HG02981 (cell line): ENCODE results near the gene CCDC78.

Experiments
- ATAC-seq: cut with Tn5 transposase; IDR thresholded peaks from one replicate; pipeline ENCODE4 v1.9.1; 2021; ENCODE audit warnings: mild to moderate bottlenecking, moderate library complexity; ENCODE audit not compliant: unreplicated experiment

CCDC78 gene

DNA sequence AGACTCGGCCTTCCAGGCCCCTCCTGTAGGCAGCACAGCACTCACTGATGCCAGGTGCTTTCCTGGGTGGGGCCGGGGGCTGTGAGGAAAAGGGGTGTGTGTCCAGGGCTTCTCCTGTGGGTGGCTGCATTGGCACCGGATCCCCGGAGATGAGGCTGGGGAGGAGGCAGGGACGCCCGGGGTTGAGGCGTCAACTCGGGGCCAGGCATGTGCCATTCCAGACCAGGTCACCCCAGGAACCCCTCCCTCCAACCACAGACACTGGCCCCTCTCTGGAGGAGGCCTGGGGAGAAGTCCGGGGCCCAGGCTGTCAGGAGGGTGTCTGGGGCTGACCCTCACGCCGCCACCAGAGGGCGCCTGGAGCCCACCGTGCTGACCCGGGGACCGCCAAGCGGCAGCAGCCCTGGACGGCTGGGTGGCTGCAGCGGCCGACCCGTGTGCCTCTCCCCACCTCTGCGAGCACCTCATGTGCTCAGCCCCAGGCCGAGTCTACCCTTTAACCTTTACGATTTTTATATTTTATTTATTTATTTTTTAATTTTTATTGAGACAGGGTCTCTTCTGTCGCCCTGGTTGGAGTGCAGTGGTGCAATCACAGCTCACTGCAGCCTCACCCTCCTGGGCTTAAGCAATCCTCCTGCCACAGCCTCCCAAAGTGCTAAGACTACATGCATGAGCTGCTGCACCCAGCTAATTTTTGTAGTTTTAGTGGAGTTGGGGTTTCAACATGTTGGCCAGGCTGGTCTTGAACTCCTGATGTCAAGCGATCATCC is 14.5 kb downstream of the CCDC78 start:
- ATAC-seq, result no peak

DNA sequence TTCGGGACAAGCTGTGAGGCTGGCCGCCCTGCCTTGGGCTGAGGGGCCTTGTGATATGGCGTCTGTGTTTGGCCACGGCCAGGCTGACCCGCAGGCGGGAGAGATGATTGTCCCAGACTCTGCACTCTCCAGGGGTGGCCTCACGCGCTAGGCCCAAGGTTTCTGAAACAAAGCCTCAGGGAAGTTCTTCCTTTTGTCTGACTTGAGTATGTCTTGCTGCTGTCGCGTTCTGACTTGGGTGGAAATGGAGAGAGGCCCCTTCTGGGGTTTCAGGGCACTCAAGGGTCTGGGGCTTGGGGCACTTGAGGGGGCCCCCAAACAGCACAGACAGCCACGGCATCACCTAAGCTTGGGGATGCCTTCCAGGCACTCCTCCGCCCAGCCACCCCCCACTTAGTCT is 15.2 kb downstream of the CCDC78 start:
- no peak for ATAC-seq

DNA sequence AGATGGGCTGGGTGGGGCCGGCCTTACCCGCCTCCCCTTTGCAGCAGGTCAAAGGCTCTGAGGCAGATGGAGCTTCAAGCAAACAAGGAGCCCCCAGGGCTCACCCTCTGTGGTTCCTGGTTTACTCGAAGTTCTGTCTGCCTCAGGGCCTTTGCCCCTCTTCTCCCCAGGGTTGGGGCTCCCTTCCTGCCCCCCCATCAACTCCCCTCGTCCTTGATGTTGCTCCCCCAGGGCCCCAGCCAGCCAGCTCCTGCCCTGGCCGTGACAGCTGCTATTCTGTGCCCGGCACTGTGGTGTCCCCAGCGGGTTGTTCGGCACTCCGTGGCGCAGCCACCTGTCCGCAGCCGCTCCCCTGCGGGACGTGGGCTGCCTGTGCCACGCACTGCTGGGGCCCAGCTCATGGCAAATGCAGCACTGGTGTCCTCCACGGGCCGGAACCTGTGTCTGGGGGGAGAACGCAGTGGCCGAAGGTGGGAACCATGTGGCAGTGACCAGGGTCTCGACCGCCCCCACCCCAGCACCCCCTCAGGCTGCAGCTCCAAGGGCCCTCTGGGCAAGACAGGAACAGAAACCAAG is 15.7 kb downstream of the CCDC78 start:
- no peak for ATAC-seq

DNA sequence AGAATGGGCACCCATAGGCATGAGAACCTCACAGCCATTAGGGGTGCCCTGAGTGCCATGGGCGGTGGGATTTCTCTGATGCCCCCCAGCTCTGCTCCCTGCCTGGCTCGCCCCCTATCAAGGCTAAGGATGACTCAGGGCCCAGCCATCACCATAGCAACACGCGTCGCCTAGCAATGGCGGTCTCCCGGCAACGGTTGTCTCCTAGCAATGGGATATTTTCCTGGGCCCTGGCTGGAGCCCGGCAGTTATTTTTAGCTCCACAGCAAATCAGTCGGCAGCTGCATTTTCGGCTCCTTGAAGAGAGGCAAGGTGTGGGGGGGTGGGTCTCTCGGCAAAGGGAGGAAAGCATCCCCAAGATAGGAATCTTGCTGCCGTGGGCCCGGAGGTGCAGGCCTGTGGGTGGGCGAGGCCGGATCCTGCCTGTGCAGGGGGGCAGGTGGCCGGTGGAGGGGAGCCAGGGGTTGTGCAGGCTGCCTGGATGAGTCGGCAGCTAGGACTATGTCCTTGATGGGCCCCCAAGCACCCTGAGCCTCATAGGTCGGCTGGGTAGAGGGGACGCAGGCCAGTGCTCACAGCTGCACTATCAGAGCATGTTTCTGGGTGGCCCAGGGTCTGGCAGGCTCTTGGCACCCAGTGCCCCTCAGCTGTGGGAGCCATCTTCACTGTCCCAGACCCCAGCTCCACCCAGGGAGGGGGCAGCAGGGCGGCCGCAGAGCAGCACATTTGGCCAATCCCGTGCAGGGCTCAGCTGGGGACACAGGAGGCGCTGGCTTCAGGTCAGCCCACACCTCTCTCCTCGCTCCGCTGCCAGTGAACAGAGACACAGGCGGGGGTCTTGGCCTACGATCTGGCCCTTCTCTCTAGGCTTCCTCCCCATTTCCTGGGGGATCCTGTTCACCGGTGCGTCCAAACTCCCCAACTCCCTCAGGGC is 16.4 kb downstream of the CCDC78 start:
- ATAC-seq, result no peak

DNA sequence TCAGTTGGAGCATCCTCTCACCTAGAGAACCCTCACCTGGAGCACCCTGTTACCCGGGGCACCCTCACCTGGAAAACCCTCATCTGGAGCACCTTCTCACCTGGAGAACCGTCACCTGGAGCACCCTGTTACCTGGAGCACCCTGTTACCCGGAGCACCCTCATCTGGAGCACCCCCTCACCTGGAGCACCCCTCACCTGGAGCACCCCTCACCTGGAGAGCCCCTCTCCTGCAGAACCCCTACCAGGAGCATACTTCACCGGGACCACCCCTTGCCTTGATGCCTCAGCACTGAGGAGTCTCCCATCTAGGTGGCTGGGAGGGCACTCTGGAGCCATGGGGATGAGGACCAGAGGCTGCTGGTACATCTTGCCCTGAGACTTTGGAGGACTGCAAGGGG is 17.3 kb downstream of the CCDC78 start:
- ATAC-seq, result no peak

DNA sequence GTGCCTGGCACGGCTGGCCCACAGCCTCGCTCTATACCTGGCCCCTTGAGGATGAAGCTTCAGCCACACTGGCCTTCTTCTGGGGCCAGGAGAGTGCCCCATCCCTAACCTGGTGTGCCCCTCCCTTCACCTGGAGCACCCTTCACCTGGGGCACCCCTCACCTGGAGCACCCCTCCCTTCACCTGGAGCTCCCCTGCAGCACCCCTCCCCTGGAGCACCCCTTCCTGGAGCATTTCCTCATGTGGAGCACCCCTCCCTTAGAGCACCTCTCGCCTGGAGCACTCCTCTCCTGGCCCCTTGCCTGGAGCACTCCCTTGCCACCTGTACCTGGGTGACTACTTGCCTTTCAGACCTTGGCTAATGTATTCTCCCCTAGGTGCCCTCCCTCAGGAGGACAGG is 18.2 kb downstream of the CCDC78 start:
- ATAC-seq, result no peak

DNA sequence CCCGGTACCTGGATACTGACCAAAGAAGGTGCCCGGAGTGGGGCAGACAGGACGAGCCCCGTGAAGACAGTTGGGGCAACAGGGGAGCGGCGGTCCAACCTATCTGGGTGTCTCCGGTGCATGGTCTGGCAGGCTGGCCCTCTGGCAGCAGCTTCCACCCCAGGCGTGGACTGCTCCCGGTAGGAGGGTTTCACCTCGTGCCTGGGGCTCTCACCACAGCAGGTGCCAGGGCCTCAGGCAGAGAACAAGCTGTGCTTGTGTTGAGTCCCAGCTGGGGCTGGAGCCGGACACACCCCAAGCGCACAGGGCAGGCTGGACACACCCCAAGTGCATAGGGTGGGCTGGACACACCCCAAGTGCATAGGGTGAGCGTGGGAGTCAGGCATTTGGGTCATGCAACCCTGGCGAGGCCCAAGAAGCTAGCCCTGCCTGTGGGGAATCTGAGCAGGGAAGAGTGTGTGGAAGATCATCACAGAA is 19.1 kb downstream of the CCDC78 start:
- no peak for ATAC-seq

DNA sequence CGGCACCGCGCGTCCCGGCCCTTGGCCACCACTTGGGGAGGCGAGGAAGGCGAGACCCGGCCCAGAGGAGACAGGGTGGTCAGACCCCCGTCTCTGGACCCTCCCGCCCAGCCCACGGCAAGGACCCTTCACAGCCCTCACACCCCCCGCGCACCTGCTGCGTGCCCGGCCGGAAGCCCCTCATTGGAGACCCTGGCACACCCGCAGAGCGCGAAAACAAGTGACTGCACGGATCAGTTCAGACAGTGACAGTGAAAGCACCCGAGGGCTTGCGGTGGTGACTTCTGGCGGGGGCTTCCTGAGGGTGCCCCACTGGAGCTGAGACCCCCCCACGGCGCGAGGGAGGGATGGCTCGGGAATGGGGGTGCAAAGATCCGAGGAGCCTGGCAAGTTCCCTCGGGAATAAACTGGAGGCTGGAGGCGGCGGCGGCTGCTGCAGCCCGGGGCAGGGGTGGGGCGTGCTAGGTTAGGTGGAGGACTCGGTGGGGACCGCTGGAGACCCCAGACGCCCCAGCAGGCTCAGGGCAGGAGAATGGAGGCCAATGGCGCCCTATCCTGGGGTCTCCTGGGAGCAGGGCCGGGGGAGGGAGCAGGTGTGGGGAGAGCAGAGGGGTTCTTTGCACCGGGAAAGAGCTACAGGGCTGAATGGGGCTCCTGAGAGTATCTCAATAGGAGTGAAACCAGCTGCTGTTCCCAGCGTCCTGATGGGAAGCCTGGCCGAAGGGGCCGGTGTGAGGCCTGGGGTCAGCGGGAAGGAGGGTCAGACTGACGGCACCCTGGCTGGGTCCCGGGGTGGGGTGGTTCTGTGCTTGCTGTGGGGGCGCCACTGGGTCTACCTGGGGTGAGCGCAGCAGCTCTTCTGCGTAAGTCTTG is 19.8 kb downstream of the CCDC78 start:
- ATAC-seq, result no peak

DNA sequence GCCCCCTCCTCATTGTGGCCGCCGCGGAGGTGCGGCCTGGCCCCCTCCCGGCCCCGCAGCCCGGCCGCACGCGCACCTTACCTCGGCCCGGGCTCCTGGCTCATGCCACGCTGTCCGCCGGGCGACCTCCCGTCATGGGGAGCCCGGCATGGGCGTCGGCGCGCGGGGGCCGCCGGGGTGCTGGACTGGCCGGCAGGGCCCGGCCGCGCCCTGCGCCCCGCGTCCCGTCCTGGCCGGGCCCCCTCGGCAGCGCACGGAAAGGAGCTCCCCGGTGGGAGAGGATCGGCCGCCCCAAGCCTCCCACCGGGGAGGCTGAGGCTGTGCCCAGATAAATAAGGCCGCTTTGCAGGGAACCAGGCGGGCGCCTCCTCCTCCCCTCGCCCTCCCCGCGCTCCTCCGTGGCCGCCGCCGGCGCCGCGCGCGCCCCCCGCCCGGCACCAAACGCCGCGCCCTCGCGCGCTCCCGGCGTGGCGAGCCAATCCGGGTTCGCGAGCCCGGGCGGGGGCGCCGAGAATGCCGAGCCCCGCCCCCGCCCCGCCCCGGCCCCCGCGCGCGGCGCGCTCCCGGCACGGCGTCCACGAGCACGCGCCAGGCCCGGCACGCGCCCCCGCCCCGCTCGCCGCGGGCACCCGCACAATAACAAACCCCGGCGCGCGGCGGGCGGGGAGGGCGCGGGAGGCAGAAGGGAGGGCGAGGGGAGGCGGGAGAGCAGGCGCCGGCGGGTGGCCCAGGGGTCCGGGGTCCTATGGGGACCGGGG is 20.6 kb downstream of the CCDC78 start, which contains the start of gene FBXL16:
Gene FBXL16 (minus strand): TSS at position 371 of the 758 bp plus-strand sequence. CDS start 8,396 bp downstream, outside the sequence.
- no peak for ATAC-seq

DNA sequence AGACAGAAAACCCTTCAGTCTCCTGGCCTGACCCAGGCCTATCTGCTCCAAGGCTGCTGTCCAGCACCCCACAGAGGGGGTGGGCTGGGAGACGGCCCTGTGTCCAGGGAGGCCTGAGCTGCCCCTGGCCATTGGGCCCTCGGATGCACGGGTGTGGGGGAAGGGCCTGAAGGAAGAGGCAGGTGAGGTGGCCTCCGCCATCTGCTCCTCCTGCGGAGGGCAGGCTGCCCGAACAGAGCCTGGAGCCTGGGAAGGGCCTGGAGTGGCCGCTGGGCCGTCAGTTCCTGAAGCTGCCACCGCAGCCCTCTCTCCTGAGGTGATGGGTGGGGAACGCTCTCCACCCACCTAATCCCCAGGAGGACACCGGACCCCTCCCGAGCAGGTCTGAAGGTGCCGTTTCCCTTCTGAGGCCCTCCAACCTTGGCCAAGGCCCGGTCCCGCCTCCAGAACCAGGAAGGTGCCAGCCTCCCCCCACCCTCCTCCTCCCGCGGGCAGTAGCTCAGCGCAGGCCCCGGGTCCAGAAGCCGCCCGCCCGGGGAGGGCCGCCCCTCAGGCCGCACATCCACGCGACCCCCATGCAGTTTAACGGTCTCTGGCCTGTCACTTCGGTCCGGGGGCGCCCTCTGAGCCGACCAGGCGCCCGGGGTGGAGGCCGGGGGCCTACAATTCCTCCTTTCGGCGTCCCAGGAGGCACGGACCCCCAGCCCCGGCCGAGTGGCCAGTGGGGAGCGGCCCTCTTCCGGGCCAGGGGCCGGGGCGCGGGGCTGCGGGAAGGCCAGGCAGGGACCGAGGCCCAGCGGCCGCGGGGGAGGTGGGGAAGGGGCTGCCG is 21.5 kb downstream of the CCDC78 start:
- no peak for ATAC-seq

DNA sequence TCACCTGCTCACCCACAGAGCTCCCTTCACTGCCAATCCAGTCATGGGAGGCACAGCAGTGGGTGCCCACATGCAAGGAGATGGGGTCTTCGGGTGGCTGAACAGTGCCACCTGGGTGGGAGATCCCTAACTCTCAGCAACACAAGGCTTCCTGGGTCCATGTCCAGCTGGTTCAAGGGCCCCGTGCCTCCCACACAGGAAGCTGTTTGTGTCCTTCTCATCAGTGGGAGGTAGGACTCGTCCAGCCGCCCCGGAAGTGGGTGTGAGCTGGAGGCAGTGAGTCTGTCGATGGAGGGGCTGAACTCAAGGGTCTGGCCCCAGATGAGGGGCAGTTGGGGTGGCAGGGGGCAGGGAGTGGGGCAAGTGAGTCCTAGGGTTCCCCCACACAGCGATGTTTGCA is 22.2 kb downstream of the CCDC78 start:
- ATAC-seq, result no peak

DNA sequence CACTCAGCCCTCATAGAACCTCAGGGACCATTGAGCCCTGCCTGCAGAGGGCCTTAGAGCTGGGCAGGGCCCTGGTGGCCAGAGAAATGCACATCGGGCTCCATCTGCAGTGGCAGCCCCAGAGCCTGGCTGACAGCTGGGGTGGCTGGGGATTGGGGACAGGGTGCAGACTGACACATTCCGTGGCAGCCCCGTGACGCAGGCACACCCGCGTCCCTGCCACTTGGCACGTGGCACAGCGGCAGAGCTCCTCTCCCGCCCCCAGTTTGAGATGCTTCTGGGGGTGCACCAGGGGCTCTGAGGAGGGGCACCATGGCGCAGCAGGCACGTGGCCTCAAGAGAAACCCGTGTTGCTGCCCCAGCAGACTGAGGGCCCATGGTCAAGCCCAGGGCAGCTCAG is 22.8 kb downstream of the CCDC78 start:
- no peak for ATAC-seq

DNA sequence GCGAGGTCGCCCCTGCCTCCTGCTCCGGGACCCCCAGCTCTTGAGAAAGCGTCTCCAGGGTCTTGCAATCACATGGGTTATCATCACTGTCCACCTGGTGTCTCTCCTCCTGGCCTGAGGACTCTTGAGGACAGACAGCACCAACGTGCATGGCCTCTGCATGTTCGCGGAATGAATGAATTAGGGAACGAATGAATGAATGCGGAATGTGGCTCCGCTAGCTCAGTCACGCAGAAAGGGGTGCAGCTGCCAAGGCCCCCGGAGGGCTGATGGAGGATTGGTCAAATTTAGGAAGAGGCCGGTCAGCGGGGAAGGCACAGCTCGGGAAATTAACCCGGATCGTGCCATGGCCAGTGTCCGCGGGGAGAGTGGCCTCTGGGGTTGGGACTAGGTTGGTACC is 23.9 kb downstream of the CCDC78 start:
- no peak for ATAC-seq

DNA sequence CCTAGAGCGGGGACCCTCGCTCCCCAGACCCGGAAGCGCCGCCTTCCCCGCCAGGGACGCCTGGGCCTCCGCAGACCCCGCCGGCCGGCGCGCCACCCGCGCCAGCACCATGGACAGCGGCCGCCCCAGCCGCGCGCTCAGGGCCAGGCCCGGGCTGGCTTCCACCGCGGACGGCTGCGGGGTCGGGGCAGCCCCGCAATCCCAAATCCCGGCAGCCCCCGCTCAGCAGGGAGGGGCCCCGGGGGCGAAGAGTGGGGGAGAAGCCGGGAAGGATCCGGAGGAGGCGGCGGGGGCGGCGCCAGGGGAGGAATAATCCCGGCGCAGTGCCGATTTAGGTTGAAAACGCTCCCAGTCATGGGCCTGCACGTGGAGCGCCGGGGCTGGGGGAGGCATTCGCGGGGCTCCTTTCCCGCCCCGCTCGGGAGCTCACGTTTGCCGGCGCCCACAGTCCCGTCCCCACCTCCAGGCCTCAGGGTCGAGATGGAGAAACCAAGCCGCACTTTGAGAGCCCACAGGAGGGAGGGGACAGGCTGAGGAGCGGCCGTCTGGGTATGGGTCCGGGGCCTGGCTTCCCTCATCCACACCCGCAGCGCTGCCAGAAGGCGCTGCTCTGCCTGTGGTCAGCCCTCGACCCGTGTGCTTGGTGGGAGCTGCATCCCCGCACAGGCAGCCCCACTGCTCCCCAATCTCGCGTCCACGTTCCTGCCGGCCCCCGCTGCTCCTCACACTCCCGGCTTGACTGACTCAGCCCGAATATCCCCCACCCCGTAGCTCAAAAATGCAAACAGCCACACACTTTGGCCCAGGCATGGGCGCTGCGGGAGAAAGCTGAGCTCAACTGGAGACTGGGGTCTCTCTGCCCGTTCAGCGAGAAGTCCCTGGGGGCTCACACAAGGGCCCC is 25.3 kb downstream of the CCDC78 start:
- ATAC-seq, result no peak

DNA sequence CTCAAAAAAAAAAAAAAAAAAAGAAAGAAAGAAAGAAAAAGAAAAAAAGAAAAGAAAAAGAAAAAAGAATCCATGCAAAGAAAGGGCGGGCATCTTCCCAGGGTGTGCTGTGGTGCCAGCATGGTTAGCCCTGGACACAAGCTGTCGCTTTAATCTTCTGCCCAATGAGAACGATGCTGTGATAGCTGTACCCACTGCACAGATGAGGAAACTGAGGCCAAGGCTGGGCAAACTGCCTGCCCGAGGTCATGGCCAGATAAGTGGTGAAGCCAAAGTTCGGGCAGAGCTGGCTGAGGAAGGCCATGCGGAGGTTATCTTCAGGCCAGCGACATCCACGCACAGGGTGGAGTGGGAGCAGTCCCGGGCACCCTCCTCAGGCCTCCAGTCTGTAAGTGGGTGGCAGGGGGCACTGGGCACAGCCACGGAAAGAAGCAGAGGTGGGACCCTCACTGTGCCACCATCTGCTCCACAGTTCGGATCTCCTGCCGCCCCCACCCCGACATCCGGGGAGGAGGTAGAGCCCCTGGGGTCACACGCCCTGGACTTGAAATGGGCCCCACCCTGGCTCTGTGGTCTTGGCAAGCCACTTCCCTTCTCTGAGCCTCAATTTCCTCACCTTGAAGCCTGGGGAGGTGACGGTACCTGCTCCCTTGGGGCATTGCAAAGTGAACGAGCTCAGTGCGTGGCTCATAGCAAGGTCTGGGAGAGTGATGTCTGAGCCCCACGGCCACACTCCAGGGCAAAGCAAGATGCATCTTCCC is 27.2 kb downstream of the CCDC78 start:
- no peak for ATAC-seq

DNA sequence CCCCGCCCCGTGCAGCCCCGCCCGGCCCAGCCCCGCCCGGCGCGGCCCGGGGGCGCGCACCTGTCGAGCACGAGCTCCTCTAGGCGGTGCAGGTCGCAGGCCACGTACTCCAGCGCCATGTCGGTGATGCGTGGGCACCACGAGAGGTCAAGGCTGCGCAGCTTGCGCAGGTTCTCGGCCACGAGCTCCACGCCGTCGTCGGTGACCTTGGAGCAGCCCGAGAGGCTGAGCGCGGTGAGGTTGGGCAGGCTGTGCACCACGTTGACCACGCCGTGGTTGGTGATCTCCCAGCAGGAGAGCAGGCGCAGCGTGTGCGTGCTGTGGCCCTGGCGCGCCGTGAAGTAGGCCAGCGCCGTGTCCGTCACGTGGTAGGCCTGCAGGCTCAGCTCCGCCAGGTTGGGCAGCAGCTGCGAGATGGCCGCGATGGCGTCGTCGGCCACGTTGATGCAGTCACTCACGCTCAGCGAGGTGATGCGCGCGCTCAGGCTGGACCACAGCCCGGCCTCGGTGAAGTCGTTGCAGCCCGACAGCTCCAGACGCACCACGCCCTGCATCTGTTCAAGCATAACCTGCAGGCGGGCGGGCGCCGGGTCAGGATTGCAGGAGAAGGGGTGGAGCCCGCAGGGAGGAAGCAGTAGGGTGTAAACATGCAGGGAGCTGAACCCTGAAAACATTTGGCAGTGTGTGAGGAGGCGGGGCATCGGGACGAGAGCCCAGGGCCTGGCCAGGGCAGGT is 30.7 kb downstream of the CCDC78 start:
- no peak for ATAC-seq
